Measurements from ENCODE around the gene MID1.

Gene MID1

DNA sequence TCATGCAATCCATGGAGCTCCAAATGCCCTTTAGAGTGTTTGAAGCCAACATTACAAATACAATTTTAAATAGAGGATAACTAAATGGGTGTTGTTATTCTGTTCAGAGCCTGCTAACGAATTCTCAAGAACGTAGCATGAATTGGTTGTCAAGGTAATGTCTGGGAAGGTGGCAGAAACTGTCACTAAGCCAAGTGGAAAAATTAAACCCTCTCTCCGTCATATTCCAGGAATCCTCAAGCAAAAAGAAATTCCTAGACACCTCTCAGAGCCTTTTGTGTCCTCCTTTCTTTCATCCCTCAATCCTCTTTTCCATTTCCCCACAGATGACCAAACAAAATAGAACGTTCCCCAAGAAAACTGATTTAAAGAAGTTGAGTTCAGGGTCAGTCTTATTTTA lies 204.0 kb downstream of the MID1 start:
- no peak for DNase-seq

DNA sequence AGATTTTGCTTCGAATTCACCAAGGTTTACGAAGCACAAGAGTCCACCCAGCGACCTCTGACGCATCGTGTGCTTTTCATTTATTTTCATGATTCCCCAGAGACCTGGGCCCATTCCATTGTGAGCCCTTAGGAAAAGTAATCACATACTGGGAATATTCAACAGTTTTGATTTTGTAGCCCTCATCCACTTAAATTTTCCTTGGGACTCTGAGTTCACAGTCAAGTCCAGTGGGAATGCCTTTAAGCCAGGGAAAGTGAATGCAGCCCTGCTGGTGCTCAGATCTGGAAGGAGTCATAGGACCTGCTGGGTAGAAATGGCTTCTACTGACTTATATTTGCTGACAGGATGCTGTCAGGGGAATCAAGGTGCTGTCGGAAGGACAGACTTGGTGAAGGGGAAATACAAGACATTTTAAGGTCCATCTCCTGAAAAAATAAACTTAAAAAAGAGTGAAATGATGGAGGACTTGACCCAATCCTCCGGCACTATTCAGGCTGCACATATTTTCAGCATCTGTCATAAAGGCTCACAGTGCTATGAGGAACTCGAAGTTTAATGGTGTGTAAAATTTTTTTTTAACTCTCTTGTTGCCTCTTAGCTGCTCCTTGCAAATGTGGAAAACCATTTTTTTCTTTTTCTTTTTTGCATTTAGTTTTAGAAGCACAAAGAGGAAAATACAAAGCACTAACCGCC lies 204.9 kb downstream of the MID1 start:
- DNase-seq, result no peak

DNA sequence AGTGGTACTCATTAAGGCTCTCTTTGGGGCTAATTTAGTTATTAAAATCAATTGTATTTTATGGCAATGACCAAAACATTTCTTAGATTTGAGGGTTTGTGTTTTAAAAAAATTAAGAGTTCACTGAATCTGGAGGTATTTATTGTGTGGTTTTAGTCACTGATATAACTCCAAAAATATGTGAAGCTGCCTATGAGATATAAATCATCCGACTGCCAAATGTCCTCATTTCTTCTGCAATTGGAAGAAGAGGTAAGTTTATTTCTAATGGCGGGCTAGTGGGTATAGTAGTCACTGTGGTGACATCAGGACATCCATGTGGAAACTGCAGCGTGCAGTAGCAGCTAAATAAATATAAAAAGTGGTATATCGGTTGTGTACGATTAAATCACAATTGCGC lies 205.5 kb downstream of the MID1 start:
- no peak for DNase-seq

- DNase-seq, result no peak
Measured at GRCh38 chrX:10414156-10414824, 206.1 kb downstream of the MID1 start.

DNA sequence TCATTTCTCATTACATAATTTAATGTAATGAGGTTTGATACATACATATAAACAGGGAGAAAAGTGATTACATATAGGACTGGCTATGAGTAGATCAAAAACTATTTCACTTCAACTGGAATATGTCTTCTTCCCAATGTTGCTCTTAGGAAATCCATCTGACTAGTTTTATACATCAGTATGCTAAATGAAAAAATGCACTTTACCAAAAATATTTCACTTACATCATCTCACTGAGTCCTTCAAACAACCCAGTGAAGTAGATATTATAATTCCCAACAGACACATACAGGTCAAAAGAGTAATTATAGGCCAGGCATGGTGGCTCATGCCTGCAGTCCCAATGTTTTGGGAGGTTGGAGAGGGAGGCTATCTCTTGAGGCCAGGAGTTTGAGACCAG lies 215.9 kb downstream of the MID1 start:
- DNase-seq, result no peak

- no peak for DNase-seq
Measured at GRCh38 chrX:10401239-10401638, 219.1 kb downstream of the MID1 start.

GRCh38 chrX:10399043-10399741 lies 221.2 kb downstream of the MID1 start:
- no peak for DNase-seq

- DNase-seq, result no peak
Measured at GRCh38 chrX:10398215-10398614, 222.2 kb downstream of the MID1 start.

DNA sequence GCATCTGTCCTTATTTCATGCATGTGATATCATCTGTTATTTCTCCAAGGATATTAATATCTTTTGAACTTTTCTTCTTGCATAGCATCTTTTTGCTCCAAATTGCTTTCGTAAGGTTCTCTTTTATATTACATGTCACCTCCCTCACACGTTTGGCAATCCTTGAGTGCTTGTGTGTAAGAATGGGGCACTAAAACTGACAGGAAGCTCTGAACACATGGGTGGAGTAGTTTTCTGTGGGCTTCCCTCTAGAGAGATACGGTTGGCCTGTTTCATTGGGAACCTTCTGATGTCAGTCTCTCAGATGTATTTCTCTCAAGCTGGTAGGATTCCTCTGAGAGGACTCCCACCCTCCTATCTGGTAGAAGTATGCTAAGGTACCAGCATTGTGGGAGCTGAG lies 223.0 kb downstream of the MID1 start:
- no peak for DNase-seq

- DNase-seq, result no peak
Measured at GRCh38 chrX:10395643-10396042, 224.7 kb downstream of the MID1 start.
